ENCODE data around the gene BMS1. TPM values are rescaled to one million over a fixed set of nuclear protein-coding genes. Genes with fewer than 3 reads are reported as not detected.

The BMS1 gene
- total RNA-seq, 1 donor from 2014 or later, result 14.1 TPM

GRCh38 chr10:42790835-42791234 is 8.2 kb downstream of the BMS1 start:
- H3K4me1 Mint-ChIP-seq (ENCODE audit: low read depth), result no peaks in the 10 kb centered on the region
- H3K36me3 Mint-ChIP-seq (ENCODE audit: low read depth), result peaks cover 40% of the 10 kb centered on the region
- no peaks in the 10 kb centered on the region for H3K27me3 Mint-ChIP-seq (ENCODE audit: low read depth)
- TF ChIP-seq CTCF (IDR thresholded peaks at IDR 0.05), result no peak
- DNase-seq (ENCODE audit: low spot score), result no peak
- H3K4me3 Mint-ChIP-seq (ENCODE audit: unreplicated experiment), result no peak overlapping the region
- no peaks in the 10 kb centered on the region for H3K9me3 Mint-ChIP-seq (ENCODE audit: low read depth)
- H3K27ac Mint-ChIP-seq (ENCODE audit: unreplicated experiment), result peak overlapping the region; percentile 73

- Mint-ChIP-seq H3K27me3 (ENCODE audit: low read depth) (no peaks in the 10 kb centered on the region), H3K4me1 (ENCODE audit: low read depth) (no peaks in the 10 kb centered on the region), H3K9me3 (ENCODE audit: low read depth) (no peaks in the 10 kb centered on the region), H3K36me3 (ENCODE audit: low read depth) (peaks cover 60% of the 10 kb centered on the region), H3K4me3 (ENCODE audit: unreplicated experiment) (no peak overlapping the region), H3K27ac (ENCODE audit: unreplicated experiment) (no peak overlapping the region)
- DNase-seq (ENCODE audit: low spot score), result no peak
- TF ChIP-seq CTCF (IDR thresholded peaks at IDR 0.05), result no peak
Measured at GRCh38 chr10:42795701-42796100, 13.1 kb downstream of the BMS1 start.

GRCh38 chr10:42801135-42801534 is 18.5 kb downstream of the BMS1 start:
- H3K27ac Mint-ChIP-seq (ENCODE audit: unreplicated experiment), result no peak overlapping the region
- no peak for DNase-seq (ENCODE audit: low spot score)
- H3K4me3 Mint-ChIP-seq (ENCODE audit: unreplicated experiment), result no peak overlapping the region
- H3K27me3 Mint-ChIP-seq (ENCODE audit: low read depth), result no peaks in the 10 kb centered on the region
- H3K36me3 Mint-ChIP-seq (ENCODE audit: low read depth), result peaks cover 52% of the 10 kb centered on the region
- H3K9me3 Mint-ChIP-seq (ENCODE audit: low read depth), result no peaks in the 10 kb centered on the region
- H3K4me1 Mint-ChIP-seq (ENCODE audit: low read depth), result peaks cover 3% of the 10 kb centered on the region
- TF ChIP-seq CTCF (IDR thresholded peaks at IDR 0.05), result no peak

- peaks cover 43% of the 10 kb centered on the region for H3K36me3 Mint-ChIP-seq (ENCODE audit: low read depth)
Measured at GRCh38 chr10:42802876-42803275, 20.3 kb downstream of the BMS1 start.

GRCh38 chr10:42809676-42810075 is 27.1 kb downstream of the BMS1 start:
- H3K4me3 Mint-ChIP-seq (ENCODE audit: unreplicated experiment), result no peak overlapping the region

More at GRCh38 chr10:42802876-42803275, 20.3 kb downstream of the BMS1 start:
- Mint-ChIP-seq H3K27me3 (ENCODE audit: low read depth) (no peaks in the 10 kb centered on the region), H3K4me1 (ENCODE audit: low read depth) (peaks cover 3% of the 10 kb centered on the region), H3K9me3 (ENCODE audit: low read depth) (no peaks in the 10 kb centered on the region), H3K27ac (ENCODE audit: unreplicated experiment) (peak overlapping the region; percentile 83), H3K4me3 (ENCODE audit: unreplicated experiment) (no peak overlapping the region)
- no peak for DNase-seq (ENCODE audit: low spot score)
- TF ChIP-seq CTCF (IDR thresholded peaks at IDR 0.05), result no peak

More at GRCh38 chr10:42809676-42810075, 27.1 kb downstream of the BMS1 start:
- no peak for TF ChIP-seq CTCF (IDR thresholded peaks at IDR 0.05)
- no peak overlapping the region for H3K27ac Mint-ChIP-seq (ENCODE audit: unreplicated experiment)
- peaks cover 46% of the 10 kb centered on the region for H3K36me3 Mint-ChIP-seq (ENCODE audit: low read depth)
- no peaks in the 10 kb centered on the region for H3K27me3 Mint-ChIP-seq (ENCODE audit: low read depth)
- H3K9me3 Mint-ChIP-seq (ENCODE audit: low read depth), result peaks cover 14% of the 10 kb centered on the region
- DNase-seq (ENCODE audit: low spot score), result no peak
- peaks cover 4% of the 10 kb centered on the region for H3K4me1 Mint-ChIP-seq (ENCODE audit: low read depth)
